Stimulated activated naive CD4-positive, alpha-beta T cell treated with Interleukin-2 at 50 U/mL for 16 hours (primary cell): Measurements from ENCODE around the gene AOPEP.

Experiments used
- DNase-seq: peaks from one replicate; lab custom pipeline; 2025; lab: John Stamatoyannopoulos, UW

Gene AOPEP

GRCh38 chr9:95099321-95100070 is 373.0 kb downstream of the AOPEP start:
- DNase-seq, result no peak

GRCh38 chr9:95100071-95100627 is 373.6 kb downstream of the AOPEP start:
- no peak for DNase-seq

GRCh38 chr9:95101326-95101725 is 374.8 kb downstream of the AOPEP start:
- DNase-seq, result no peak

GRCh38 chr9:95102001-95102433 is 375.5 kb downstream of the AOPEP start:
- no peak for DNase-seq

GRCh38 chr9:95102572-95102971 is 376.1 kb downstream of the AOPEP start:
- no peak for DNase-seq

- no peak for DNase-seq
Measured at GRCh38 chr9:95103281-95103771, 376.8 kb downstream of the AOPEP start.

- DNase-seq, result no peak
Measured at GRCh38 chr9:95103871-95104580, 377.5 kb downstream of the AOPEP start.

GRCh38 chr9:95104581-95104960 is 378.1 kb downstream of the AOPEP start:
- DNase-seq, result no peak

- no peak for DNase-seq
Measured at GRCh38 chr9:95104980-95105379, 378.5 kb downstream of the AOPEP start.

GRCh38 chr9:95105519-95106287 is 379.2 kb downstream of the AOPEP start:
- DNase-seq, result no peak

- DNase-seq, result no peak
Measured at GRCh38 chr9:95107001-95107749, 380.7 kb downstream of the AOPEP start.

GRCh38 chr9:95107976-95108375 is 381.5 kb downstream of the AOPEP start:
- DNase-seq, result no peak

- DNase-seq, result no peak
Measured at GRCh38 chr9:95108777-95109176, 382.3 kb downstream of the AOPEP start.

- no peak for DNase-seq
Measured at GRCh38 chr9:95109456-95109855, 383.0 kb downstream of the AOPEP start.

- no peak for DNase-seq
Measured at GRCh38 chr9:95110921-95111525, 384.5 kb downstream of the AOPEP start.

GRCh38 chr9:95111716-95112115 is 385.2 kb downstream of the AOPEP start:
- no peak for DNase-seq

GRCh38 chr9:95112436-95113280 is 386.2 kb downstream of the AOPEP start:
- no peak for DNase-seq

GRCh38 chr9:95115104-95115503 is 388.6 kb downstream of the AOPEP start:
- no peak for DNase-seq

GRCh38 chr9:95116002-95116807 is 389.7 kb downstream of the AOPEP start:
- no peak for DNase-seq
